HG03066 (cell line): ENCODE results near the gene SMIM8.
"Not testable (repeated sequence)": the region's sequence is repeated elsewhere in the genome, so short reads cannot be mapped to it uniquely, and the experiment has no call there.

Source experiments
- ATAC-seq: cut with Tn5 transposase; IDR thresholded peaks from one replicate; pipeline ENCODE4 v1.9.1; 2021; ENCODE audit warnings: low read depth; ENCODE audit not compliant: unreplicated experiment

Gene SMIM8

GRCh38 chr6:87322304-87323212, at the start of gene SMIM8:
SMIM8 (plus strand) TSS chr6:87322588; CDS start chr6:87337032, 14,444 bp downstream.
- ATAC-seq, result peak; percentile 99

GRCh38 chr6:87274660-87275274, 47.6 kb upstream of the SMIM8 start:
- no peak for ATAC-seq

- no peak for ATAC-seq
Observed at GRCh38 chr6:87276624-87277023, 45.8 kb upstream of the SMIM8 start.

- no peak for ATAC-seq
Observed at GRCh38 chr6:87277123-87277522, 45.3 kb upstream of the SMIM8 start.

- no peak for ATAC-seq
Observed at GRCh38 chr6:87279196-87279595, 43.2 kb upstream of the SMIM8 start.

GRCh38 chr6:87281426-87281825, 41.0 kb upstream of the SMIM8 start:
- ATAC-seq, result no peak

- ATAC-seq, result no peak
Observed at GRCh38 chr6:87282743-87283142, 39.6 kb upstream of the SMIM8 start.

- ATAC-seq, result no peak
Observed at GRCh38 chr6:87283461-87283860, 38.9 kb upstream of the SMIM8 start.

- no peak for ATAC-seq
Observed at GRCh38 chr6:87287251-87287650, 35.1 kb upstream of the SMIM8 start.

GRCh38 chr6:87289571-87289970, 32.8 kb upstream of the SMIM8 start:
- no peak for ATAC-seq

GRCh38 chr6:87291883-87292282, 30.5 kb upstream of the SMIM8 start:
- no peak for ATAC-seq

- no peak for ATAC-seq
Observed at GRCh38 chr6:87293526-87293925, 28.9 kb upstream of the SMIM8 start.

GRCh38 chr6:87297119-87297518, 25.3 kb upstream of the SMIM8 start:
- no peak for ATAC-seq

GRCh38 chr6:87301277-87301676, 21.1 kb upstream of the SMIM8 start:
- ATAC-seq, result not testable (repeated sequence)

GRCh38 chr6:87308970-87309369, 13.4 kb upstream of the SMIM8 start:
- no peak for ATAC-seq

- no peak for ATAC-seq
Observed at GRCh38 chr6:87312860-87313259, 9.5 kb upstream of the SMIM8 start.

- ATAC-seq, result no peak
Observed at GRCh38 chr6:87315071-87315470, 7.3 kb upstream of the SMIM8 start.

GRCh38 chr6:87319271-87319987, 3.0 kb upstream of the SMIM8 start:
- ATAC-seq, result no peak

GRCh38 chr6:87323880-87324279, 1.5 kb downstream of the SMIM8 start:
- not testable (repeated sequence) for ATAC-seq

- no peak for ATAC-seq
Observed at GRCh38 chr6:87330961-87331360, 8.6 kb downstream of the SMIM8 start.

- no peak for ATAC-seq
Observed at GRCh38 chr6:87333033-87333432, 10.6 kb downstream of the SMIM8 start.
